Upper lobe of left lung (tissue), 4 donors: ENCODE data around the gene F13A1.

ENCODE experiments used
- CTCF ChIP-seq, 6 experiments: fragments of 450-650 bp in 4 of 6; fragments of 200-600 bp in 2 of 6; sonication (generic) in 2 of 6; IDR thresholded peaks; one replicate each; pipeline ENCODE4 v1.5.1; 2016 to 2019; ENCODE audit warnings: antibody characterized with exemption in 6 of 6
- POLR2A ChIP-seq, 4 donors: fragments of 450-650 bp; IDR thresholded peaks; one replicate each; pipeline ENCODE4 v1.5.1; 2016 to 2017; ENCODE audit warnings: antibody characterized with exemption in 4 of 4, mild to moderate bottlenecking in 2 of 4

GRCh38 chr6:6348256-6348655 lies 27.8 kb upstream of the F13A1 start:
- TF ChIP-seq POLR2A (IDR thresholded peaks at IDR 0.05) (no peak), CTCF (IDR thresholded peaks at IDR 0.05) (no peak)
